ENCODE results near the gene EGFR. TPM values are rescaled to one million over a fixed set of nuclear protein-coding genes. Genes with fewer than 3 reads are reported as not detected.

Gene EGFR
- total RNA-seq, 3 donors from 2014 or later = 61.9 to 164 (median 65.0) TPM

GRCh38 chr7:55119571-55119970 lies 100.8 kb downstream of the EGFR start:
- Histone ChIP-seq H3K27ac (peak overlapping the region; percentile 81 to 94), H3K4me3 (no peak overlapping the region), H3K27me3 (no peaks in the 10 kb centered on the region), H3K9me3 (no peaks in the 10 kb centered on the region), H3K36me3 (no peaks in the 10 kb centered on the region), H3K4me1 (peaks cover 12 to 23% of the 10 kb centered on the region in 2 donors)
- DNase-seq (ENCODE audit: low spot score in 2 of 2) = no peak
- intact Hi-C loops (cut with DNase I; ENCODE audit: low total_unique reads) = no loop called here
- TF ChIP-seq POLR2A (IDR thresholded peaks at IDR 0.05) (no peak), POLR2AphosphoS5 (IDR thresholded peaks at IDR 0.05) (no peak), CTCF (IDR thresholded peaks at IDR 0.05) (no peak)

DNA sequence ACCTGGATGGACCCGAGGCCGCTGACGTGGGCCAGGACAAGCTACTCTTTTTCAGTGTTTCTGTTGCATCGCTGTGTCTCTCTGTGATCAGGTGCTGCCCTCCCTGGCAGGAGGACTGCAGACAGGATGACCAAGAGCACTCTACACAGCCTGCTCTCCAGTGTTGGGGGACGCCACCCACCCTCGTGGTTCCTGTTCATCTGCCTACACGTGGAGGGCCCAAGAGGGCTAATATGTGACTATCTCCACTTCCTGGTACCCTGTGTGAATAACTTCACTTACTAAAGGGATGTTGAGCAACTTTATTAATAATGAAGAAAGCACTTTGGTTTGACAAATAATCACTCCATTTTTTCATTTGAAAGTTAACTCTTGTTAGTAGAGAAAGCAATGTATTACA lies 101.3 kb downstream of the EGFR start:
- no peak for DNase-seq (ENCODE audit: low spot score in 2 of 2)
- peak overlapping the region; percentile 81 to 94 for H3K27ac ChIP-seq
- H3K27me3 ChIP-seq = no peaks in the 10 kb centered on the region
- intact Hi-C loops (cut with DNase I; ENCODE audit: low total_unique reads) = no loop called here
- H3K4me3 ChIP-seq = no peak overlapping the region
- no peaks in the 10 kb centered on the region for H3K9me3 ChIP-seq
- H3K36me3 ChIP-seq = no peaks in the 10 kb centered on the region
- TF ChIP-seq CTCF (IDR thresholded peaks at IDR 0.05) (no peak), POLR2A (IDR thresholded peaks at IDR 0.05) (no peak), POLR2AphosphoS5 (IDR thresholded peaks at IDR 0.05) (no peak)
- peaks cover 12 to 23% of the 10 kb centered on the region in 2 donors for H3K4me1 ChIP-seq

GRCh38 chr7:55120501-55121198 lies 101.8 kb downstream of the EGFR start:
- TF ChIP-seq CTCF (IDR thresholded peaks at IDR 0.05) (no peak), POLR2A (IDR thresholded peaks at IDR 0.05) (no peak), POLR2AphosphoS5 (IDR thresholded peaks at IDR 0.05) (peak in 1 of 3 donors; percentile 32)
- Histone ChIP-seq H3K4me3 (no peak overlapping the region), H3K36me3 (no peaks in the 10 kb centered on the region), H3K27ac (peak overlapping the region; percentile 81 to 94), H3K27me3 (no peaks in the 10 kb centered on the region), H3K9me3 (no peaks in the 10 kb centered on the region), H3K4me1 (peaks cover 14 to 23% of the 10 kb centered on the region in 2 donors)
- DNase-seq (ENCODE audit: low spot score in 2 of 2) = no peak
- intact Hi-C loops (cut with DNase I; ENCODE audit: low total_unique reads) = no loop called here

- H3K4me1 ChIP-seq = peaks cover 16 to 23% of the 10 kb centered on the region in 2 donors
- no peaks in the 10 kb centered on the region for H3K27me3 ChIP-seq
- intact Hi-C loops (cut with DNase I; ENCODE audit: low total_unique reads) = no loop called here
- peak overlapping the region; percentile 81 to 94 for H3K27ac ChIP-seq
- no peaks in the 10 kb centered on the region for H3K36me3 ChIP-seq
- H3K9me3 ChIP-seq = no peaks in the 10 kb centered on the region
- no peak for DNase-seq (ENCODE audit: low spot score in 2 of 2)
- H3K4me3 ChIP-seq = no peak overlapping the region
- no peak for TF ChIP-seq POLR2A (IDR thresholded peaks at IDR 0.05)
Measured at GRCh38 chr7:55121249-55121648, 102.4 kb downstream of the EGFR start.

DNA sequence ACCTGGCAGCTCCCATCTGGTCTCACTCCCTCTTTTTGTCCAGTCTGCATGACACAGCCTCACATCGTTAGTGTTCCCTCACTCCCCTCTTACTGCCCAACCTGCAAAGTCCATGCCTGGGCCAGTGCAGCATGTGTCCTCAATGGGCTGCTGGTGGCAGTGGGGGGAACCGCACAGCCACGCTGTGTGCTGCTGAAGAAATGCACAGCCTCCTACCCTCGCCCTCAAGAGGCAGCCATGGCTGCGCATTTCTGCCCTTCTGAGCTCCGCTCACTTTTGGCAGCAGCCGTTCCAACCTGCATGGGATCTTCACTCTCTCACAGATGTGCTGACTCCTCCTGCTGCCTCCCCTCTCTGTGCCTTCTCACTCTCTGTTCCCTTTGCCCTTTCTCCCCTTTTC lies 103.4 kb downstream of the EGFR start:
- H3K27ac ChIP-seq = peak overlapping the region; percentile 81 to 94
- TF ChIP-seq CTCF (IDR thresholded peaks at IDR 0.05) (no peak), POLR2A (IDR thresholded peaks at IDR 0.05) (no peak)
- H3K36me3 ChIP-seq = no peaks in the 10 kb centered on the region
- no peak for DNase-seq (ENCODE audit: low spot score in 2 of 2)
- intact Hi-C loops (cut with DNase I; ENCODE audit: low total_unique reads) = loop anchor here (2.0 kb wide), 1 partner anchor 59 kb away; no protein-coding TSS in a partner anchor
- H3K9me3 ChIP-seq = no peaks in the 10 kb centered on the region
- H3K4me1 ChIP-seq = peaks cover 16 to 23% of the 10 kb centered on the region in 2 donors
- H3K4me3 ChIP-seq = no peak overlapping the region
- H3K27me3 ChIP-seq = no peaks in the 10 kb centered on the region

Measured in breast epithelium (tissue), 4 donors.